ENCODE data around the gene PCOLCE2. TPM values are rescaled to one million over a fixed set of nuclear protein-coding genes. Genes with fewer than 3 reads are reported as not detected.

Gene PCOLCE2
- total RNA-seq, 3 donors from 2014 or later (not counting 1 experiment from before 2014, with no cell fraction given), result not detected

DNA sequence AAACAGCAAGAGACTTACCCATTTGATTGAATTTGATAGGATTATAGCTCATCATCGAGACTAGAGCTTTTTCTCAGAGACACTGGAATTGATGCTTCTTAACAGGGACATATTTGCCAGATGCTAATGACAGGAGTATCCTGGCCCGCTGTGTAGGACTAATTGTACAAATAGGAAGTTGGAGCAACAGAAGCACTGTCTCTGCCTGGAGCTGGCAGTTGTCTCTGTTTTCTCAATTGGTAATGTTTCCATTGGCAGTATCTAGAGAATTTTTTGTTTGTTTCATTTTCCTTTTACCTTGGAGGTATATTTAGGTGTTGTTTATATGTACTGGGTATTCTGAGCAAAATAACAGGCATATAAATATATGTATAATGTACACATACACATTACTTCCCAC is 8.9 kb upstream of the PCOLCE2 start:
- H3K27me3 Mint-ChIP-seq (ENCODE audit: low read depth in 2 of 2), result peaks cover 15 to 28% of the 10 kb centered on the region in 2 donors
- 87% methylated on average over 2 of the region's 2 CpGs for WGBS (ENCODE audit: insufficient coverage)
- Histone ChIP-seq H3K4me3 (ENCODE audit: low read length) (no peak overlapping the region), H3K4me1 (ENCODE audit: control insufficient read depth, insufficient read depth, low read length) (no peaks in the 10 kb centered on the region), H3K36me3 (ENCODE audit: control insufficient read depth, insufficient read depth, low read length) (no peaks in the 10 kb centered on the region), H3K27me3 (ENCODE audit: control insufficient read depth, insufficient read depth, low read length) (no peaks in the 10 kb centered on the region), H3K9me3 (ENCODE audit: control insufficient read depth, insufficient read depth, low read length) (no peaks in the 10 kb centered on the region), H3K27ac (ENCODE audit: low read length) (no peak overlapping the region)
- intact Hi-C loops (cut with micrococcal nuclease), result no loop called here
- no peaks in the 10 kb centered on the region for H3K36me3 Mint-ChIP-seq
- TF ChIP-seq, protein P1, sequence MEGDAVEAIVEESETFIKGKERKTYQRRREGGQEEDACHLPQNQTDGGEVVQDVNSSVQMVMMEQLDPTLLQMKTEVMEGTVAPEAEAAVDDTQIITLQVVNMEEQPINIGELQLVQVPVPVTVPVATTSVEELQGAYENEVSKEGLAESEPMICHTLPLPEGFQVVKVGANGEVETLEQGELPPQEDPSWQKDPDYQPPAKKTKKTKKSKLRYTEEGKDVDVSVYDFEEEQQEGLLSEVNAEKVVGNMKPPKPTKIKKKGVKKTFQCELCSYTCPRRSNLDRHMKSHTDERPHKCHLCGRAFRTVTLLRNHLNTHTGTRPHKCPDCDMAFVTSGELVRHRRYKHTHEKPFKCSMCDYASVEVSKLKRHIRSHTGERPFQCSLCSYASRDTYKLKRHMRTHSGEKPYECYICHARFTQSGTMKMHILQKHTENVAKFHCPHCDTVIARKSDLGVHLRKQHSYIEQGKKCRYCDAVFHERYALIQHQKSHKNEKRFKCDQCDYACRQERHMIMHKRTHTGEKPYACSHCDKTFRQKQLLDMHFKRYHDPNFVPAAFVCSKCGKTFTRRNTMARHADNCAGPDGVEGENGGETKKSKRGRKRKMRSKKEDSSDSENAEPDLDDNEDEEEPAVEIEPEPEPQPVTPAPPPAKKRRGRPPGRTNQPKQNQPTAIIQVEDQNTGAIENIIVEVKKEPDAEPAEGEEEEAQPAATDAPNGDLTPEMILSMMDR (IDR thresholded peaks at IDR 0.05), result no peak
- H3K9me3 Mint-ChIP-seq, result no peaks in the 10 kb centered on the region
- ATAC-seq (no peak), DNase-seq (no peak)
- no peaks in the 10 kb centered on the region for H3K4me1 Mint-ChIP-seq
- H3K4me3 Mint-ChIP-seq, result no peak overlapping the region
- H3K27ac Mint-ChIP-seq, result no peak overlapping the region

DNA sequence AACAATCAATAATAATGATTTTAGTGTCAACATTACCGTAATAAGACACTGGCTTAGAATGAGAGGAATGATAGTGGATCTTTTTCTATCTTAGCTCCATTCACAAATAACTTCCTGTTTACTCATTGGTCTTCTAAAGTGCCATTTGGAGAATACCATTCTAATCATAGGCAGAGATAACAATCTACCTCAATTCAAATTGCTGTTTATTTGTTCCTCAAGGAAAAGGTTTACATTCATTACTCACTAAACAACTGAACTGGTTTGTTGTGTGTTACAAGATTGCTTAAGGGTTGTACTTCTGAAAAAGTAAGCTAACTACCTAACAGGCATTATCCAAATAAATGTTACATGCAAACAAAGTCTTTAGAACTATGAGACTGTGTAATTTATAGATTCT is 8.1 kb upstream of the PCOLCE2 start:
- Histone ChIP-seq H3K36me3 (ENCODE audit: control insufficient read depth, insufficient read depth, low read length) (no peaks in the 10 kb centered on the region), H3K27ac (ENCODE audit: low read length) (no peak overlapping the region), H3K4me1 (ENCODE audit: control insufficient read depth, insufficient read depth, low read length) (no peaks in the 10 kb centered on the region), H3K9me3 (ENCODE audit: control insufficient read depth, insufficient read depth, low read length) (no peaks in the 10 kb centered on the region), H3K27me3 (ENCODE audit: control insufficient read depth, insufficient read depth, low read length) (no peaks in the 10 kb centered on the region), H3K4me3 (ENCODE audit: low read length) (no peak overlapping the region)
- no peak overlapping the region for H3K4me3 Mint-ChIP-seq
- intact Hi-C loops (cut with micrococcal nuclease), result no loop called here
- ATAC-seq (no peak), DNase-seq (no peak)
- peaks cover 13 to 21% of the 10 kb centered on the region in 2 donors for H3K27me3 Mint-ChIP-seq (ENCODE audit: low read depth in 2 of 2)
- no peaks in the 10 kb centered on the region for H3K9me3 Mint-ChIP-seq
- no peak overlapping the region for H3K27ac Mint-ChIP-seq
- TF ChIP-seq, protein P1 (IDR thresholded peaks at IDR 0.05), result no peak
- WGBS (ENCODE audit: insufficient coverage), result no CpG with 5 or more reads among the region's 1 CpG
- no peaks in the 10 kb centered on the region for H3K36me3 Mint-ChIP-seq
- no peaks in the 10 kb centered on the region for H3K4me1 Mint-ChIP-seq

DNA sequence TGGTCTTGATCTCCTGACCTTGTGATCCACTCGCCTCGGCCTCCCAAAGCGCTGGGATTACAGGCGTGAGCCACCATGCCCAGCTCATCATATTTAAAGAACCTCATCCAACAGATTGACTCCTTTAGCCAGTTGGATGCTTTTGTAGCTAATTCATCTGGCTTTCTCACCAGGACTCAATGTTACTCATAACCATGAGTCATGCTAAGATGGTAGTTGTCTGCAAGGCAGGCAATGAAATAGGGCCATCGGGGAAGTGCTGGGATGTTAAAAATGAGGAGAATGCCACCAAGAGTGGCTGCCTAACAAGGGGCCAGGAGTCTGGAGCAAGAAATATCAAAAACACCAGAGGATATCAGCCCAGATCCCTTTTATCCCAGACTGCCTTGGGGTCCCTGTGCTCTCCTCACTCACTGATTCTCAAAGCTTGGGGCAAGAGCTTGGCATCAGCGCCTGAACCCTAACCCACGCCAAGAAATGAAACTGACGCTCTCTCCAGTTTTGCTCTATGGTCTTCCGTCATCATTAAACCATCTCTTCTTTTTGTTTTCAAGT is 7.4 kb upstream of the PCOLCE2 start:
- H3K9me3 ChIP-seq (ENCODE audit: control insufficient read depth, insufficient read depth, low read length), result no peaks in the 10 kb centered on the region
- no peak for DNase-seq
- H3K27ac ChIP-seq (ENCODE audit: low read length), result no peak overlapping the region
- TF ChIP-seq, protein P1 (IDR thresholded peaks at IDR 0.05), result no peak
- Mint-ChIP-seq H3K27ac (no peak overlapping the region), H3K27me3 (ENCODE audit: low read depth in 2 of 2) (peaks cover 16 to 26% of the 10 kb centered on the region in 2 donors), H3K36me3 (no peaks in the 10 kb centered on the region), H3K4me3 (no peak overlapping the region), H3K9me3 (no peaks in the 10 kb centered on the region), H3K4me1 (no peaks in the 10 kb centered on the region)
- 93% methylated on average over 9 of the region's 9 CpGs for WGBS (ENCODE audit: insufficient coverage)
- H3K4me3 ChIP-seq (ENCODE audit: low read length), result no peak overlapping the region
- intact Hi-C loops (cut with micrococcal nuclease), result no loop called here
- H3K36me3 ChIP-seq (ENCODE audit: control insufficient read depth, insufficient read depth, low read length), result no peaks in the 10 kb centered on the region
- no peaks in the 10 kb centered on the region for H3K4me1 ChIP-seq (ENCODE audit: control insufficient read depth, insufficient read depth, low read length)
- H3K27me3 ChIP-seq (ENCODE audit: control insufficient read depth, insufficient read depth, low read length), result no peaks in the 10 kb centered on the region
- ATAC-seq, result no peak

DNA sequence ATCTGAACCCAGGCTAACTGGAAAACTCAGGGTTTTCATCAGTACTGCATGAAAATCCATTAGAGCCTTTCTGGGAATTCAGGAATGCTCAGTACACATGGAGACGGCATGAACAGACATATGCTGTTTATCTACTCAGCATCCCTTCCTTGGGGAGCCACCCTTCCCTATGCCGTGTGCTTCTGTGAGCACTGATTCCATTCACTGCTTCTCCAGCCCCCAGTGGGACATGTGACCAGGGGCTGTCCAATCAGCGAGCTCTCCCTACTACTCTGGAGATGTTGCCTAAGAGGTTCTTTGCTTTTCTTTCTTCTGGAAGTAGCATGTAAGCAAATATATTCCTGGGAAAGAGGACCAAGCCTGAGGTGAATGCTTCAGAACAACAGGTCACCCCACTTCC is 5.6 kb upstream of the PCOLCE2 start:
- TF ChIP-seq, protein P1 (IDR thresholded peaks at IDR 0.05), result no peak
- no peaks in the 10 kb centered on the region for H3K9me3 Mint-ChIP-seq
- Histone ChIP-seq H3K4me1 (ENCODE audit: control insufficient read depth, insufficient read depth, low read length) (no peaks in the 10 kb centered on the region), H3K4me3 (ENCODE audit: low read length) (no peak overlapping the region), H3K36me3 (ENCODE audit: control insufficient read depth, insufficient read depth, low read length) (no peaks in the 10 kb centered on the region), H3K9me3 (ENCODE audit: control insufficient read depth, insufficient read depth, low read length) (no peaks in the 10 kb centered on the region), H3K27me3 (ENCODE audit: control insufficient read depth, insufficient read depth, low read length) (peaks cover 5% of the 10 kb centered on the region), H3K27ac (ENCODE audit: low read length) (no peak overlapping the region)
- no peak overlapping the region for H3K4me3 Mint-ChIP-seq
- intact Hi-C loops (cut with micrococcal nuclease), result no loop called here
- WGBS (ENCODE audit: insufficient coverage), result 93% methylated on average over 2 of the region's 3 CpGs
- no peaks in the 10 kb centered on the region for H3K36me3 Mint-ChIP-seq
- no peak overlapping the region for H3K27ac Mint-ChIP-seq
- peaks cover 25 to 39% of the 10 kb centered on the region in 2 donors for H3K27me3 Mint-ChIP-seq (ENCODE audit: low read depth in 2 of 2)
- peaks cover 0 to 1% of the 10 kb centered on the region in 2 donors for H3K4me1 Mint-ChIP-seq
- no peak for ATAC-seq
- no peak for DNase-seq

Data from natural killer cell (primary cell).